Peyer's patch (tissue), 4 donors: Measurements from ENCODE around the gene GRAMD2A. TPM values are rescaled to one million over a fixed set of nuclear protein-coding genes. Genes with fewer than 3 reads are reported as not detected.
"Not testable (repeated sequence)": the region's sequence is repeated elsewhere in the genome, so short reads cannot be mapped to it uniquely, and the experiment has no call there.

ENCODE experiments used
- DNase-seq, 3 donors: peaks; one replicate each; pipeline ENCODE4 v3.0.0-alpha.2; 2017 to 2019
- H3K27ac ChIP-seq, 4 donors: fragments of 200-600 bp; sonication (generic); one replicate each; pipeline ENCODE4 v1.5.1; 2016 to 2019
- H3K27me3 ChIP-seq, 2 donors: fragments of 200-600 bp; sonication (generic); one replicate each; pipeline ENCODE4 v1.5.1; 2019
- H3K36me3 ChIP-seq, 3 donors: fragments of 200-600 bp; sonication (generic); one replicate each; pipeline ENCODE4 v1.5.1; 2016 to 2019
- H3K4me1 ChIP-seq, 4 donors: fragments of 200-600 bp; sonication (generic); one replicate each; pipeline ENCODE4 v1.5.1; 2016 to 2019
- H3K4me3 ChIP-seq, 4 donors: fragments of 200-600 bp; sonication (generic); 1 replicate in 3 of 4; 2 replicates in 1 of 4; pipeline ENCODE4 v1.5.1; 2016 to 2019; ENCODE audit warnings: mild to moderate bottlenecking in 1 of 4
- H3K9me3 ChIP-seq, 4 donors: fragments of 200-600 bp; sonication (generic); one replicate each; pipeline ENCODE4 v1.5.1; 2016 to 2019; ENCODE audit warnings: mild to moderate bottlenecking in 1 of 4
- POLR2A ChIP-seq, 2 donors: fragments of 450-650 bp; IDR thresholded peaks; one replicate each; pipeline ENCODE4 v1.5.1; 2017; ENCODE audit warnings: antibody characterized with exemption in 2 of 2, mild to moderate bottlenecking in 2 of 2, moderate library complexity in 2 of 2
- total RNA-seq, 4 donors: library from RNA; depleted of rRNA; stranded (reverse); fragments of >200 nt; gene quantifications; one replicate each; pipeline ENCODE4 v1.1.0, GENCODE V29; 2016
- TF ChIP-seq, protein P1 (sequence below), 6 experiments: fragments of 450-650 bp in 4 of 6; fragments of 200-600 bp in 2 of 6; sonication (generic) in 1 of 6; IDR thresholded peaks; one replicate each; pipeline ENCODE4 v1.5.1; 2017 to 2019; ENCODE audit warnings: antibody characterized with exemption in 6 of 6, mild to moderate bottlenecking in 3 of 6, moderate library complexity in 1 of 6

Gene GRAMD2A
- total RNA-seq, 4 donors from 2014 or later: 3.3 to 27.8 (median 20.4) TPM

DNA sequence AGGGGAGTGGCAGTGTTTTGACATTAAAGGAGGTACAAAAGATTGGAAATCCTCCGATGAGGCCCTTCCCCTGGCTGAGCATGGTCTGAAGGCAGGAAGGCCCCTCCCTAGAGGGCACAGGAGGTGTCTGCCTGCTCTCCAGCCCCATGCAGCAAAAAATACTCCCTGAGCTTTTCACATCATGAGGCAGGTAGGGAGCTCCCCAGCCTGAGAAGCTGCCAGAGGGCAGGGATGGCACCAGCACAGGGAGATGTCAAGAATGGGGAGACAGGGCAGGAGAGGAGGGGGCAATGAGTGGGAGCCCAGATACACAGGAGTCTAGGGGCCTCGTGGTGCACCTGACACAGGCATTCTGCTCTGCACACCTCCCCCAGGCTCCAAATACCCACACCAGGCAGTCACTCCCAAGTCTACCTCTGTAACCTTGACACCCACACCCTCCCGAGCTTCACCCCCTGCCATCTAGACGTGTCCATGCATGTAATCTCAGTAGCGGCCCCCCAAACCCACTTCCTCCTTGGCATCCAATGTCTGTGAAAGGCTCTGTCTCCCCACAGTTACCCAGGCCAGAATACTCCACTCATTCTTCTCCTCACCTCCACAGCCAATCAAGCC, 22.9 kb downstream of the GRAMD2A start:
- DNase-seq: no peak
- peaks cover 0 to 3% (median 0%) of the 10 kb centered on the region in 4 donors for H3K4me1 ChIP-seq
- H3K9me3 ChIP-seq: no peaks in the 10 kb centered on the region
- no peaks in the 10 kb centered on the region for H3K27me3 ChIP-seq
- H3K4me3 ChIP-seq: no peak overlapping the region
- no peak for TF ChIP-seq POLR2A (IDR thresholded peaks at IDR 0.05)
- TF ChIP-seq, protein P1, sequence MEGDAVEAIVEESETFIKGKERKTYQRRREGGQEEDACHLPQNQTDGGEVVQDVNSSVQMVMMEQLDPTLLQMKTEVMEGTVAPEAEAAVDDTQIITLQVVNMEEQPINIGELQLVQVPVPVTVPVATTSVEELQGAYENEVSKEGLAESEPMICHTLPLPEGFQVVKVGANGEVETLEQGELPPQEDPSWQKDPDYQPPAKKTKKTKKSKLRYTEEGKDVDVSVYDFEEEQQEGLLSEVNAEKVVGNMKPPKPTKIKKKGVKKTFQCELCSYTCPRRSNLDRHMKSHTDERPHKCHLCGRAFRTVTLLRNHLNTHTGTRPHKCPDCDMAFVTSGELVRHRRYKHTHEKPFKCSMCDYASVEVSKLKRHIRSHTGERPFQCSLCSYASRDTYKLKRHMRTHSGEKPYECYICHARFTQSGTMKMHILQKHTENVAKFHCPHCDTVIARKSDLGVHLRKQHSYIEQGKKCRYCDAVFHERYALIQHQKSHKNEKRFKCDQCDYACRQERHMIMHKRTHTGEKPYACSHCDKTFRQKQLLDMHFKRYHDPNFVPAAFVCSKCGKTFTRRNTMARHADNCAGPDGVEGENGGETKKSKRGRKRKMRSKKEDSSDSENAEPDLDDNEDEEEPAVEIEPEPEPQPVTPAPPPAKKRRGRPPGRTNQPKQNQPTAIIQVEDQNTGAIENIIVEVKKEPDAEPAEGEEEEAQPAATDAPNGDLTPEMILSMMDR (IDR thresholded peaks at IDR 0.05): no peak
- no peaks in the 10 kb centered on the region for H3K36me3 ChIP-seq
- no peak overlapping the region for H3K27ac ChIP-seq

DNA sequence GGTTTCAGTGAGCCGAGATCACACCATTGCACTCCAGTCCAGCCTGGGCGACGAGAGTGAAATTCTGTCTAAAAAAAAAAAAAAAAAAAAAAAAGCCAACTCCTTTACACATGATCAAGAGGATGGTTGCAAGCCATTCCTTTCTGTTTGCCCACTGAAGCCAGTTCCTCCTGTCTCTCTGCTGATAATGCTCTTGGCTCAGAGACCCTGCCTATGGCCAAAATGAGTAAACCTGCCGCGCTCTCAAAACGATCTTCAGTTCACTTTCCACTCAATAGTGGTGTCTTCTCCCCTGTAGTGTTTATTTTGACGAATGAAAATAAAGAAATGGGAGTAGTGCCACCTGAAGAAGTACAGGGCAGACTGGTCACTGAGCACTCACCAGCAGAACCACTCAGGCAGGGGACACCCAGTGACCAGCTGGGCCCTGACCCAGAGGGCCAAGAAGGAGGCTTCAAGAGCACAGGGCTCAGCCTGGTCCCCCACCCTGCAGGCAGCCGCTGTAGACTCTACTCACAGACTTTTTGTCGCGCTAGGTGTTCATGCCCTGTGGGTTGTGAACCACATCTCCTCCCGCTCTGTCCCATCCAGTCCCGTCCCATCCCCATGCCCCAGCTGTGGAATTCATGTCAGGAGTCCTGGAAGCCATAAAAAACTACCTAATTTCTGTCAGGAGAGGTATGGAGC, 23.6 kb downstream of the GRAMD2A start:
- H3K4me1 ChIP-seq: peaks cover 0 to 9% (median 0%) of the 10 kb centered on the region in 4 donors
- H3K27me3 ChIP-seq: no peaks in the 10 kb centered on the region
- DNase-seq: no peak
- no peaks in the 10 kb centered on the region for H3K36me3 ChIP-seq
- no peaks in the 10 kb centered on the region for H3K9me3 ChIP-seq
- H3K27ac ChIP-seq: no peak overlapping the region
- no peak overlapping the region for H3K4me3 ChIP-seq
- TF ChIP-seq, protein P1 (IDR thresholded peaks at IDR 0.05): no peak
- TF ChIP-seq POLR2A (IDR thresholded peaks at IDR 0.05): no peak

DNA sequence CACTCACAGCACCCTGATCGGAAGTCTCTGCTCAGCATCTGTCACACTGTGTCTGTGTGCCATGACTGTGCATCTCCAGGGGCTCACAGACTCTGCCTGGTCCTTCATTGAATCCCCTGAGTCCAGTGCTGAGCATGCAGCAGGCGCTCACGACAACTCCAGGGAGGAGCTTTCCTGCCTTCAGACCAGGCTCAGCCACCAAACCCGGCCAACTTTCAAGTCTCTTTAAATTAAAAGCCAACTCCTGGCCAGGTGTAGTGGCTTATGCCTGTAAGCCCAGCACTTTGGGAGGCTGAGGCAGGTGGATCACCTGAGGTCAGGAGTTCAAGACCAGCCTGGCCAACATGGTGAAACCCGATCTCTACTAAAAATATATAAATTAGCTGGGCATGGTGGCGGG, 24.2 kb downstream of the GRAMD2A start:
- no peaks in the 10 kb centered on the region for H3K36me3 ChIP-seq
- DNase-seq: no peak
- no peak overlapping the region for H3K4me3 ChIP-seq
- H3K27ac ChIP-seq: no peak overlapping the region
- H3K27me3 ChIP-seq: no peaks in the 10 kb centered on the region
- peaks cover 0 to 14% (median 0%) of the 10 kb centered on the region in 4 donors for H3K4me1 ChIP-seq
- no peaks in the 10 kb centered on the region for H3K9me3 ChIP-seq
- TF ChIP-seq, protein P1 (IDR thresholded peaks at IDR 0.05): no peak
- TF ChIP-seq POLR2A (IDR thresholded peaks at IDR 0.05): no peak

DNA sequence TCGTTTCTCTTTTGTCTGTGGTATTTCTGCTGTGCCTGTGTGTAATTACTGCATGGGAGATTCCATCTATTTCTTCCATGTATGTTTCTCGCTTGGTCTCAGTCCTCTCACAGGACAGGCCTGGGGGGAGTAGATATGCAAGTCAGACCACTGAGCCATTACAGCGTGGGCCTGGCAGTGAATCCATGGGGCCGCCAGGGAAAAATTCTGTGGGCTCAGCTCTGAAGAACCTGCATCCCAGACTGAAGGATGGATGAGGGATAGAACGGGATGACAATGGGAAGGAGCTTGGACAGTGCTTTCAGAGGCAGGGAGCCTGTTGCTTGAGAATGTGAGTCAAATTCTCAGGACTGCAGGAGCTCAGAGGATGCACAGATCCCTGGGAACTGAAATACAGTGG, 24.8 kb downstream of the GRAMD2A start:
- Histone ChIP-seq H3K4me1 (peaks cover 0 to 18% (median 0%) of the 10 kb centered on the region in 4 donors), H3K36me3 (no peaks in the 10 kb centered on the region), H3K27ac (no peak overlapping the region), H3K9me3 (no peaks in the 10 kb centered on the region), H3K4me3 (no peak overlapping the region), H3K27me3 (no peaks in the 10 kb centered on the region)
- no peak for DNase-seq
- TF ChIP-seq, protein P1 (IDR thresholded peaks at IDR 0.05): no peak
- no peak for TF ChIP-seq POLR2A (IDR thresholded peaks at IDR 0.05)

DNA sequence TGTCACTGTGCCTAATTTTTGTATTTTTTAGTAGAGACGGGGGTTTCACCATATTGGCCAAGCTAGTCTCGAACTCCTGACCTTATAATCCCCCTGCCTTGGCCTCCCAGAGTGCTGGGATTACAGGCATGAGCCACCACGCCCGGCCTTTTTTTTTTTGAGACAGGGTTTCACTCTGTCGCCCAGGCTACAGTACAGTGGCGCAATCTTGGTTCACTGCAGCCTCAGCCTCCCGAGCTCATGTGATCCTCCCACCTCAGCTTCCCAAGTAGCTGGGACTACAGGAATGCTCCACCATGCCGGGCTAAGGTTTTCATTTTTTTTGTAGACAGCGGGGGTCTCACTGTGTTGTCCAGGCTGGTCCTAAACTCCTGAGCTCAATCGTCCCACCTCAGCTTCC, 25.6 kb downstream of the GRAMD2A start:
- H3K27me3 ChIP-seq, H3K27ac ChIP-seq, H3K36me3 ChIP-seq, DNase-seq, H3K4me3 ChIP-seq, H3K9me3 ChIP-seq: not testable (repeated sequence)
- H3K4me1 ChIP-seq: peaks cover 0 to 18% (median 0%) of the 10 kb centered on the region in 4 donors

DNA sequence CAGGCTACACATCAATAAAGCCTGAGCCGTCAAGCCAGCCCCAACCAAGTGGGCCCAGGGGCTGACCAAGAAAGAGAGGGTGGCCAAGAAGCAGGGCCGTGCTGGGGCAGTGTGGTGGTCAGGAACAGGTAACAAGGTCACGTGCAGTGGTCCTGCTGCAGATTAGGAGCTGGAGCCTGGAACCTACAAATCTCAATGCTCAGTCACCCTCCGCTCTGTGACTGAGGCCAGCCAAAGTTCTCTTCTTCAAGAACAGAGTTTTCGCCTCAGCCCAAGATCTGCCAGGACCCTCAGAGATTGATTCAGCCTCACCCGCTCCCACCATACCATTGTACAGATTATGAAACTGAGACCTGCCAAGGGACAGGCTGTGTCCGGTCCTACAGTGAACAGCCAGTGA, 26.9 kb downstream of the GRAMD2A start:
- Histone ChIP-seq H3K9me3 (no peaks in the 10 kb centered on the region), H3K4me1 (peaks cover 0 to 18% (median 0%) of the 10 kb centered on the region in 4 donors), H3K4me3 (no peak overlapping the region), H3K27ac (peak overlapping the region in 3 of 4 donors; percentile 51 to 92 (median 77)), H3K27me3 (no peaks in the 10 kb centered on the region), H3K36me3 (no peaks in the 10 kb centered on the region)
- no peak for TF ChIP-seq POLR2A (IDR thresholded peaks at IDR 0.05)
- TF ChIP-seq, protein P1 (IDR thresholded peaks at IDR 0.05): no peak
- DNase-seq: no peak
